ENCODE data around the gene AATK.

Gene AATK

GRCh38 chr17:81091774-81092517 is 74.1 kb downstream of the AATK start:
- TF ChIP-seq CTCF (conservative IDR thresholded peaks at IDR 0.05) = no peak
- TF ChIP-seq ZFX (IDR thresholded peaks at IDR 0.05) = no peak
- H3K27ac ChIP-seq = no peak overlapping the region

GRCh38 chr17:81091154-81091553 is 74.9 kb downstream of the AATK start:
- H3K27ac ChIP-seq = no peak overlapping the region
- TF ChIP-seq ZFX (IDR thresholded peaks at IDR 0.05) (no peak), CTCF (conservative IDR thresholded peaks at IDR 0.05) (no peak)

GRCh38 chr17:81090361-81091136 is 75.5 kb downstream of the AATK start:
- TF ChIP-seq CTCF (conservative IDR thresholded peaks at IDR 0.05) (no peak), ZFX (IDR thresholded peaks at IDR 0.05) (no peak)
- no peak overlapping the region for H3K27ac ChIP-seq

GRCh38 chr17:81086789-81087551 is 79.1 kb downstream of the AATK start:
- no peak overlapping the region for H3K27ac ChIP-seq
- no peak for TF ChIP-seq CTCF (conservative IDR thresholded peaks at IDR 0.05)
- no peak for TF ChIP-seq ZFX (IDR thresholded peaks at IDR 0.05)

GRCh38 chr17:81085420-81085911 is 80.6 kb downstream of the AATK start:
- H3K27ac ChIP-seq = peak overlapping the region; percentile 94
- TF ChIP-seq ZFX (IDR thresholded peaks at IDR 0.05) (no peak), CTCF (conservative IDR thresholded peaks at IDR 0.05) (no peak)

GRCh38 chr17:81084680-81085419 is 81.2 kb downstream of the AATK start:
- TF ChIP-seq CTCF (conservative IDR thresholded peaks at IDR 0.05) = no peak
- no peak for TF ChIP-seq ZFX (IDR thresholded peaks at IDR 0.05)
- peak overlapping the region; percentile 94 for H3K27ac ChIP-seq

All from C4-2B (cell line).